CD4-positive, alpha-beta T cell treated with Interleukin-17A for 1 hour (primary cell): ENCODE measurements around the gene MARCHF6.
"Not testable (repeated sequence)": the region's sequence is repeated elsewhere in the genome, so short reads cannot be mapped to it uniquely, and the experiment has no call there.

Experiments
- DNase-seq: peaks from one replicate; pipeline ENCODE4 v3.0.0-alpha.2; 2020

Gene MARCHF6

GRCh38 chr5:10352430-10353240, 860 bp upstream of the MARCHF6 start:
- DNase-seq, result no peak

- DNase-seq, result peak; percentile 59
Measured at GRCh38 chr5:10354048-10354872, 765 bp downstream of the MARCHF6 start.

DNA sequence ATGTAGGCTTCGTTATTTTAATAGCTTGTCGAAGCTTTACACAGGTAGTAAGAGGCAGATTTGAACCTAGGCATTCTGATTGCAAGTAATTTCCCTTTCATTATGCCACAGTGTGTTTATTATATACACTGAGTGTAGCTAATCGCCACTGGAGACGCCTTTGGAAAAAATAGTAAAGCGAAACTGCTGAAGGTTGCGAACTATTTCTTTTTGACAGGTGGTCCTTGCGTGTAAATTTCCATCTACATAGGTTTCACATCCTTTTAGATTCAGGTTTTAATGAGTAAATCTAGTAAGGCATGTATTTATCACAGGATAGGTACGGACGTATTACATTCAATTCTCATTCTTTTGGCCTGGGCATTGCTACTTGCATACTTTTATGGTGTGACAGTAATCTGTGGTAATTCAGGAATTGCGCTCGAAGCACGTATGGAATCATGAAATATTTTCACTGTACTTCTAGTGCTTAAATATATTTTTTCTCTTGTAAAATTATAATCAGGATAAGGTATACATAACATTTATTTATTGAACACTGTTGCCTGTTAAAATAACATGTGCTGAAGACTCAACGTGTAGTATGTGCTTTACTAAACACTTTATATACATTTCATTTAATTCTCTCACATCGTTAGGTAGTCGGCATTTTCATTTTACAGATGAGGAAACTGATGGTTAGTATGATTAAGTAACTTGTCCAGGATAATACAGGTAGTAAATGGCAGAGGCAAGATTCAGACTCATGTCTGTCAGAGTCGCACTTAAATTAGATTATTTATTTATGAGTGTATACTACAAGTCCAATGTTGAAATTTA, 1.8 kb downstream of the MARCHF6 start:
- peak; percentile 61 for DNase-seq

DNA sequence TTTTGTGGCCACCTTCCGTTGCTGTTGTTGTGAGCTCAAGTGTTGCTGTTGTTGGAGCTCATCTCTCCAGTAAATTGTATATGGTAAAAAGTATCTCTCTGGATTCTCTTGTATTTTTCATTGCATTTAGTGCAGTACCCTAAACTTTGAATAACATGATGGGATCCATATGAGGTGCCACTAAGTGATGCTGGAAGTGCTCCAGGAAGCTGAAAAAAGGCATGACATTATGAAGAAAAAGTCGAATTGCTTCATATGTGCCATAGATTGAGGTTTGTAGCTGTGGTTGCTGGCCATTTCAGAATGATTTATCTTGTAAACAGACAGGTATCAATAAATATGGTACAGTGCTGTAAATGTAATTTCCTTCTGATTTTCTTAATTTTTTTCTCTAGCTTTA, 5.5 kb downstream of the MARCHF6 start:
- DNase-seq, result no peak

- DNase-seq, result no peak
Measured at GRCh38 chr5:10360686-10361085, 7.2 kb downstream of the MARCHF6 start.

- DNase-seq, result no peak
Measured at GRCh38 chr5:10363519-10364185, 10.2 kb downstream of the MARCHF6 start.

- DNase-seq, result peak; percentile 44
Measured at GRCh38 chr5:10364186-10364689, 10.7 kb downstream of the MARCHF6 start.

GRCh38 chr5:10365782-10366181, 12.3 kb downstream of the MARCHF6 start:
- no peak for DNase-seq

DNA sequence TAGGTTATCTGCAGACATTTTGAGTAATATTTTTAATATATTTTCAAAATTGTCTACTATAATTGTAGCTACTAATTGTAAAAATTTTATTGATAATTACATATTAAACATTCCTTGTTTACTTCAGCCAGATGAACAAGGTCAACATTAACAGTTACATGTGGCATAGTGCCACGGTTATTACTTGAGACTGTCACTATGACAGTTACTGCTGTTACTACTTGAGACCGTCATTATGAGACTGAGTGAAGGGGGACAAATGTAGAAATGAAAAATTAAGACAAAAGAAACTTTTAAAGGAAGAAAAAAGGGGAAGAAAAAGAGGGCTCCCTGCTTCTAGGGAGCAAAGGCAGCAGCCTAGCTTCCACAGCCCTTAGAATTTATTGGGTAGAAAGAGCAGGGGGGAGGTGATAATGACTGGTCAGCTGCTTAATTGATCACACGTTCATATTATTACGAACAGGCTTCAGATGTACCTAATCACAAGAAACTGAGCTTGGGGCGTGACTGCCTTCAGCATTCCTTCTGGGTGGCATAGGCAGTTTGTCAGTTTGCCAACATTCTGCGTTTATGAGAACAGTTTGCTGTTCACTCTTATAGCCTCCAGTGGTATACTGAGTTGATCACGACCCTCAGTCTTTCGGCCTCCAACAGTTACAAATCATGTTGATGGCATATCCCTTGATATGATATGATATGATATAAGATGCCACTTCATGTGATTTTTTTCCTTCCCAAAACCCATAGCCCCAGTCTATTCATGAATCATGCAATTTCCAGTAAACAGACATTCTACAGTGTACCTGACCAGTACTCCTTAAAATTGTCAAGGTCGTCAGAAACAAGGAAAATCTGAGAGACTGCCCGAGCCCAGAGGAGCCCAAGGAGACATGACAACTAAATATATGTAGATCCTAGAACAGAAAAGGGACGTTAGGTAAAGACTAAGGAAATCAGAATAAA, 13.1 kb downstream of the MARCHF6 start:
- no peak for DNase-seq

DNA sequence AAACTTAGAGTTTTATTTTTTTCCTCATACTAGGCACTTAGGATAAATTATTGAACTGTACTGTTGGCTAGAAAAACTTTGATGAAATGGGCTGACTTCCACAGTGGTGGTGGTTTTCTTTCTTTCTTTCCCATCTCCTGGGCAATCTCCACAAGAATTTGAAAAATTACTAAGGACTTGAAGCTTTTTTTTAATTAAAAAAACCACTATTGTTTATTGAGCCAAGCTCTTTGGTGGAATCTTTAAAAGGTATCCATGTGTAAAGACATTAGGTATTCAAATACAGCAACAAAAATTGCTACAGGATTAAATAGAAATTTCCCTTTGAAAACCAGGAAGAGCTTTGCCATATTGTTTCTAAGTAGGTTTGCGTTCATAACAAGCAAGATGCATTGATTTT, 14.1 kb downstream of the MARCHF6 start:
- no peak for DNase-seq

- DNase-seq, result no peak
Measured at GRCh38 chr5:10370931-10371330, 17.4 kb downstream of the MARCHF6 start.

- DNase-seq, result not testable (repeated sequence)
Measured at GRCh38 chr5:10371369-10371768, 17.9 kb downstream of the MARCHF6 start.

DNA sequence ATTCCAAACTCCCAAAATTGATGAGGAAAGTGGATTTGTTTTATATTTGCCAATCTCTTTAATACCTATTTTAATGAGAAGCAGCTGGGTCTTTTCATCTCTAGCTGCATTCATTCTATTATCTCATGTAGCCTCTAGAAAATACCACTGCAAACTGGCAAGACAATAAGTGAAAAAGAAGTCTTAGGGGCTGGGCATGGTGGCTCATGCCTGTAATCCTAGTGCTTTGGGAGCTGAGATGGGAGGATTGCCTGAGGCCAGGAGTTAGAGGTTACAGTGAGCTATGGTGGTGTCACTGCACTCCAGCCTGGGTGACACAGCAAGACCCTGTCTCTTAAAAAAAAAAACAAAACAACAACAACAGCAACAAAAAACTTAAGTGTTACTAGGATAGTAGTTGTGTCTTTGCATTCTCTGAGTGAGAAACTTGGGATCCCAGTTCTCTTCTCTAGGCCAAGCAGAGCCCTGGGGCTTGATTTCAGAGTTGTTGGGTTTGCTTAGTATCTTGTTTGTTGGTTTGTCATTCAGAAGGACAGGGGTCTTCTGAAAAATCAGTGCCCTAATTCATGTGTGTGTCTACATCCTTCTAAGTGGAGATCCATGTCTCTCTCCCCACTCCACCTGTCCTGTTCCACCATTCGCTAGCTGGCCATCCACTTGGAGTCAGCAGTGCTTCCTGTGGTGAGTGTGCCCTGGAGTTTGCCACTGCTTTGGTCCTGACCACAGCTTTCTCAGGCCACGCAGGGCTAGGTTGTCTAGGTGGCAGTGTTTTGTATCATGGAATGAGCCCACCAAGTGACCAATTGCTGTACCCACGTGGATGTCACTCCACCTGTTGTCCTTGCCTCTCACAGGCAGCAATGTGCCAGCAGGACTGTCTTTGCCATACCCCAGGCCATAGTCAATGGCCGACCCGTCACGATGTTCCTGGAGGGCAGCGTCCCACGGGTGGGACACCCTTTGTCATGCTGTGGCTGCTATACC, 19.5 kb downstream of the MARCHF6 start:
- DNase-seq, result no peak

GRCh38 chr5:10374046-10375022, 20.8 kb downstream of the MARCHF6 start:
- DNase-seq, result no peak

DNA sequence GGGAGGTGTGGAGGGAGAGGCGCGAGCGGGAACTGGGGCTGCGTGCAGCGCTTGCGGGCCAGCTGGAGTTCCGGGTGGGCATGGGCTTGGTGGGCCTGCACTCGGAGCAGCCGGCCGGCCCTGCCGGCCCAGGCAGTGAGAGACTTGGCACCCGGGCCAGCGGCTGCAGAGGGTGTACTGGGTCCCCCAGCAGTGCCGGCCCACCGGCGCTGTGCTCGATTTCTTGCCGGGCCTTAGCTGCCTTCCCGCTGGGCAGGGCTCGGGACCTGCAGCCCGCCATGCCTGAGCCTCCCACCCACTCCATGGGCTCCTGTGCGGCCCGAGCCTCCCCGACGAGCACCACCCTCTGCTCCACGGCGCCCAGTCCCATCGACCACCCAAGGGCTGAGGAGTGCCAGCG, 21.7 kb downstream of the MARCHF6 start:
- DNase-seq, result not testable (repeated sequence)

DNA sequence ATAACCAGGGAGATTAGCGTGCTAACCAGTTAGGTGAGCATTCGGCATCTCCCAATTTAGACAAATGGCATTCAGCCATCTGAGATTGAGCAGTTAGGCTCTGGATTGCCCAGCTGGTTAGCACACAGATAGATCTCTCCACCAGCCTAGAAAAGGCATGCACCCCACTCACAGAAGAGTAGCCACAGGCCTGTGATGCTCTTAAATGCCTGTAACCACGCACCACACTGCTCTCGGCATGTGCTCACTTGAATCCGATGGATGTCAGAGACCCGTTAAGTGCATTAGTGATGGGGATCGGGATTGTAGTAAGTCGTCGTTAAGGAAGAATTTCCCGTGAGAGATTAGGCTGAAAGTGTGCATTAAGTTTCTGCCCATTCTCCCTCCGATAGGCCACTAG, 23.0 kb downstream of the MARCHF6 start:
- no peak for DNase-seq

DNA sequence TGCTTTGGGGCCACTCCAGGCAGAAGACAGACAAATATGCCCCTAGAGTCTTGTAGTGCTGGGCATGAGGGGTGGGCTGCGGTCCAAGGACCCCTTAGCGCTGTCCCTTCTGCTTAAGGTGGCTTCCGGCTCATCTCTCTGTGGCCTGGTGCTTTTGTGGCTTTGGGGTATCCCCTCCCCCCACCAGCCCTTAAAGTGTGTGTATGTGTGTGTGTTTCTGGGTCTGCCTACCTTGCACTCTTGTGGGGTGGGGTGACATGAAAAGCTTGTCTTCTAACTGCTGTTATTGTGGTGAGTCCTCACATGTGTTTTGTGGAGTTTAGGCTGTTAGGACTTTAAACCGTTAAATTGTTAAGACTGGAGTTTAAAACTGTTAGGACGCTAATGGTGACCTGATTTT, 23.6 kb downstream of the MARCHF6 start:
- peak; percentile 28 for DNase-seq

DNA sequence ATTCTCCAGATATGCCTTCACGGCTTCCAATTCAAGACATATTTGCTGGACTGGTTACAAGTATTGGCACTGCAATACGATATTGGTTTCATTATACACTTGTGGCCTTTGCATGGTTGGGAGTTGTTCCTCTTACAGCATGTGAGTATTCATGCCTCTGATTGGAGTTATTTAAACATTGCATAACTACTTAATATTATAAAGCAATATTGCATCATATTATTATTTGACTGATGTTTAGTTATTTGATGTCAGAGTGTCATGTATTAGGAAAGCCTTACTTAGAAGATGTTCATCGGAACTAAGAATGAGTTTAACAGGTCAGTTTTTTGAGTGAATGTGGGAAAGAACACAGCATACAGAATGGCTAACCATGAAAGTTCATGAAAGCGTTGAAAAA, 28.3 kb downstream of the MARCHF6 start:
- DNase-seq, result no peak

DNA sequence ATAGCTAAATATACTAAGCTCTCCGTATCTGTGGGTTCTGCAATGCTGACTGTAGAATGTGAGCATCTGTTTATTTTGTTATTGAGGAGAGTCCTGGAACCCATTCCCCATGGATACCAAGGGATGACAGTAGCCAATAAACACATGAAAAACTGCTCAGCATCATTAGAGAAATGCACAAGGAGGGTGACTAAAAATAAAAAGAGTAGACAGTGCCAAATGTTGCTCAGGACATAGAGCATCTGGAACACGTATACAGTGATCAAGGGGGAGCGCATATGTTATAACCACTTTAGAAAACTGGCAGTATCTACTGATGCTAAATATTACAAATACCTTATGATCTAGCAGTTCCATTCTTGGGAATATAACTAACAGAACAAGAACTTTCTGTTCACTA, 31.0 kb downstream of the MARCHF6 start:
- no peak for DNase-seq
